ENCODE measurements around the gene RBM23. TPM values are rescaled to one million over a fixed set of nuclear protein-coding genes. Genes with fewer than 3 reads are reported as not detected.

The RBM23 gene
- total and polyA plus RNA-seq, 9 of the 15 experiments (the other 6 are each of a cell fraction or from before 2014, with no cell fraction given), result 46.0 to 102 (median 58.5) TPM

GRCh38 chr14:22898302-22899090 lies 20.5 kb downstream of the RBM23 start (continued):
- TF ChIP-seq ATF2 (CRISPR knock-in tag; IDR thresholded peaks at IDR 0.05) (no peak), E2F6 (IDR thresholded peaks at IDR 0.05; ENCODE audit: borderline replicate concordance in 1 of 2, extremely low read depth in 1 of 2, insufficient read depth in 1 of 2, insufficient read length in 1 of 2, low read depth in 1 of 2, low read length in 1 of 2, poor library complexity in 1 of 2, severe bottlenecking in 1 of 2) (no peak), ZC3H4 (CRISPR knock-in tag; IDR thresholded peaks at IDR 0.05; ENCODE audit: borderline replicate concordance) (no peak), BCL6 (CRISPR knock-in tag; IDR thresholded peaks at IDR 0.05) (no peak), L3MBTL2 (IDR thresholded peaks at IDR 0.05) (0 out of 2 replicates have a peak, but pooled peaks have one; percentile 15), STAT5B (CRISPR knock-in tag; IDR thresholded peaks at IDR 0.05) (no peak), SMAD3 (CRISPR knock-in tag; conservative IDR thresholded peaks at IDR 0.05) (no peak), TOE1 (IDR thresholded peaks at IDR 0.05; ENCODE audit: borderline replicate concordance) (no peak), TOE1 (CRISPR knock-in tag; IDR thresholded peaks at IDR 0.05; ENCODE audit: borderline replicate concordance, low read depth) (no peak), SMC3 (conservative IDR thresholded peaks at IDR 0.05; ENCODE audit: insufficient read depth, low read depth, low read length) (no peak), PKNOX1 (IDR thresholded peaks at IDR 0.05) (peak; percentile 95), JUND (IDR thresholded peaks at IDR 0.05; ENCODE audit: borderline replicate concordance, low read depth, low read length) (peak; percentile 73), JUND (tag; IDR thresholded peaks at IDR 0.05; ENCODE audit: borderline replicate concordance, low read depth, low read length) (peak; percentile 43; the same call in 1 of the 3 replicates), ETS2 (tag; IDR thresholded peaks at IDR 0.05; ENCODE audit: borderline replicate concordance, poor library complexity, severe bottlenecking) (no peak), ARID2 (IDR thresholded peaks at IDR 0.05) (no peak), RAD51 (IDR thresholded peaks at IDR 0.05; ENCODE audit: borderline replicate concordance, low read depth) (no peak), HMBOX1 (IDR thresholded peaks at IDR 0.05) (no peak), PBX2 (CRISPR knock-in tag; IDR thresholded peaks at IDR 0.05; ENCODE audit: low read depth) (peak; percentile 33; the same call in 1 of the 2 replicates), PBX2 (tag; conservative IDR thresholded peaks at IDR 0.05; ENCODE audit: low read depth) (peak; percentile 66), SIN3B (IDR thresholded peaks at IDR 0.05; ENCODE audit: low read depth) (no peak)

Data from K562 (cell line).